ENCODE measurements around the gene SLC8A2.

SLC8A2 gene

GRCh38 chr19:47499863-47500830 lies 28.5 kb upstream of the SLC8A2 start:
- DNase-seq: no peak

GRCh38 chr19:47499371-47499770 lies 27.7 kb upstream of the SLC8A2 start:
- no peak for DNase-seq

GRCh38 chr19:47498561-47498960 lies 26.9 kb upstream of the SLC8A2 start:
- no peak for DNase-seq

- DNase-seq: no peak
These were observed 26.3 kb upstream of the SLC8A2 start for GRCh38 chr19:47497821-47498520.

- DNase-seq: no peak
These were observed 25.5 kb upstream of the SLC8A2 start for GRCh38 chr19:47497050-47497766.

GRCh38 chr19:47495478-47496372 lies 24.0 kb upstream of the SLC8A2 start:
- DNase-seq: peak; percentile 1

- peak; percentile 0 for DNase-seq
These were observed 23.0 kb upstream of the SLC8A2 start for GRCh38 chr19:47494729-47495128.

GRCh38 chr19:47494211-47494547 lies 22.5 kb upstream of the SLC8A2 start:
- peak; percentile 0 for DNase-seq

- peak; percentile 1 for DNase-seq
These were observed 21.9 kb upstream of the SLC8A2 start for GRCh38 chr19:47493378-47494210.

- DNase-seq: peak; percentile 0
These were observed 21.1 kb upstream of the SLC8A2 start for GRCh38 chr19:47492571-47493377.

GRCh38 chr19:47492137-47492533 lies 20.4 kb upstream of the SLC8A2 start:
- no peak for DNase-seq

- DNase-seq: no peak
These were observed 19.9 kb upstream of the SLC8A2 start for GRCh38 chr19:47491358-47492136.

GRCh38 chr19:47490847-47491246 lies 19.2 kb upstream of the SLC8A2 start:
- no peak for DNase-seq

- DNase-seq: no peak
These were observed 18.3 kb upstream of the SLC8A2 start for GRCh38 chr19:47490031-47490430.

GRCh38 chr19:47489072-47489914 lies 17.6 kb upstream of the SLC8A2 start:
- peak; percentile 1 for DNase-seq

GRCh38 chr19:47487551-47488515 lies 16.1 kb upstream of the SLC8A2 start:
- DNase-seq: peak; percentile 0

- DNase-seq: peak; percentile 0
These were observed 15.2 kb upstream of the SLC8A2 start for GRCh38 chr19:47486900-47487299.
